Tibial nerve (tissue), 4 donors: Measurements from ENCODE around the gene COL25A1.

ENCODE experiments used
- CTCF ChIP-seq, 5 experiments: fragments of 200-600 bp in 3 of 5; fragments of 450-650 bp in 2 of 5; sonication (generic) in 3 of 5; IDR thresholded peaks; one replicate each; pipeline ENCODE4 v1.5.1; 2016 to 2019; ENCODE audit warnings: antibody characterized with exemption in 5 of 5, mild to moderate bottlenecking in 3 of 5, moderate library complexity in 2 of 5
- EP300 ChIP-seq, 2 donors: sonication (generic); formaldehyde crosslinking; IDR thresholded peaks; one replicate each; pipeline ENCODE4 v1.6.1; 2017; ENCODE audit warnings: antibody characterized with exemption in 2 of 2, mild to moderate bottlenecking in 1 of 2

DNA sequence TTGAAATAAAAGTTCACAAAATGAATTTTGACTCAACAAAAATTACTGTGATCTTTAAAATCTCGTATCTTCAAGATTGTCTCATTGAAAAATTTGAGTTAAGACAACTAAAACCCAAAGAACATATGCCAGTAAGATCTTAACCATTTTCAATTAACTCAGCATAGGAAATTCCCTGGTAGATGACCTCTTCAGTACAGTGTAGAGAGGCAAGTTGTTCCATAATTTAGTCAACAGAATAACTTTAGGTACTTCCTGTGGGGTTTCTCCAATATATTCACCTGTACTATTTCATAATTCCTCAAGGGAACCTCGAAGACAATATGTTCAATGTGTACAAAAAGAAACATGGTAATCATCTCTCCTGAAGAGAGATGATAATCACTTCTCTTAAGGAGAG is 145.3 kb downstream of the COL25A1 start:
- no peak for TF ChIP-seq CTCF (IDR thresholded peaks at IDR 0.05)
- TF ChIP-seq EP300 (IDR thresholded peaks at IDR 0.05), result no peak
